Bronchial epithelial cell (primary cell): ENCODE data around the gene RBM45. TPM values are rescaled to one million over a fixed set of nuclear protein-coding genes. Genes with fewer than 3 reads are reported as not detected.

Experiments used
- DNase-seq: peaks from one replicate; pipeline ENCODE4 v3.0.0-alpha.2; 2010; ENCODE audit warnings: low read depth
- FAIRE-seq: peaks from 2 replicates; lab custom pipeline; 2011; peaks lifted over from hg19 to GRCh38; lab: Jason Lieb, UNC
- H3K27me3 ChIP-seq: 2 replicates; pipeline ENCODE4 v1.5.1; 2011; ENCODE audit warnings: low read length; ENCODE audit not compliant: control insufficient read depth, insufficient read depth
- H3K36me3 ChIP-seq: 2 replicates; pipeline ENCODE4 v1.5.1; 2011; ENCODE audit warnings: low read length; ENCODE audit not compliant: control insufficient read depth, insufficient read depth
- H3K4me3 ChIP-seq: 2 replicates; pipeline ENCODE4 v1.5.1; 2011; ENCODE audit warnings: mild to moderate bottlenecking, low read depth, low read length, control low read depth
- total RNA-seq: library from RNA; depleted of rRNA; stranded (reverse); fragments of >200 nt; gene quantifications from 2 replicates; pipeline ENCODE4 v1.2.1, GENCODE V29; 2014
- TF ChIP-seq, protein P1 (sequence below): IDR thresholded peaks from 2 replicates; pipeline ENCODE4 v1.5.1; 2011; ENCODE audit warnings: mild to moderate bottlenecking, moderate library complexity, low read length, control low read depth, inconsistent platforms; ENCODE audit not compliant: insufficient read depth, severe bottlenecking

Gene RBM45
- total RNA-seq, 1 donor from 2014 or later: 22.1 TPM

DNA sequence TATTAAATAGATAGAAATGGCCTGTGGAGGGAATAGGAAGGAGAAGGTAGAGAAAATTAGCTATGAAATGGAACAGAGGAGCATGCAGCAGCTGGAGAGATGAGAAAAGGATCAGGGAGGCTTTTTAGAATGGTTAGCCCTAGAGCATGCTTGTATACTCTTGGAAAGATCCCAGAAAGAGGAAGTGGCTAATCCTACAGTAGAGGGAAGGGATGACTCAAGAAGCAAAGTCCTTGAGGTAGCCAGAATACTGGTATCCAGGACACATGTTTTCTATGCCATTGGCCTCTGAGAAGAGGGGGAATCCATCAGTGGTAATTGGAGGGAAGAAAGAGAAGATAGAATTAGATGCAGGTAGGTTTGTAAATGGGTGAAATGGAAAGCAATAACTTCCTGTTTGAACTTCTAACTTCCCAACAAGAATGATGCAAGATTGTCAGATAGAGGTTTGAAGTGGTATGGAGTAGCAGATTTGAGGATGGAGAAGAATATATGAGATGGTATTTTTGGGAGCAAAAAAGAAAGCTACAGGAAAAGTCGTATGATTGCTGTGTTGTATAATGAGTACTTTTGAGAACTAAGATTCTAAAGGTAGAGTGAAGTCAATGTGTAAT lies 64.9 kb downstream of the RBM45 start:
- Histone ChIP-seq H3K36me3 (no peaks in the 10 kb centered on the region), H3K4me3 (no peak overlapping the region), H3K27me3 (no peaks in the 10 kb centered on the region)
- DNase-seq (peak; percentile 56), FAIRE-seq (no peak)
- TF ChIP-seq, protein P1, sequence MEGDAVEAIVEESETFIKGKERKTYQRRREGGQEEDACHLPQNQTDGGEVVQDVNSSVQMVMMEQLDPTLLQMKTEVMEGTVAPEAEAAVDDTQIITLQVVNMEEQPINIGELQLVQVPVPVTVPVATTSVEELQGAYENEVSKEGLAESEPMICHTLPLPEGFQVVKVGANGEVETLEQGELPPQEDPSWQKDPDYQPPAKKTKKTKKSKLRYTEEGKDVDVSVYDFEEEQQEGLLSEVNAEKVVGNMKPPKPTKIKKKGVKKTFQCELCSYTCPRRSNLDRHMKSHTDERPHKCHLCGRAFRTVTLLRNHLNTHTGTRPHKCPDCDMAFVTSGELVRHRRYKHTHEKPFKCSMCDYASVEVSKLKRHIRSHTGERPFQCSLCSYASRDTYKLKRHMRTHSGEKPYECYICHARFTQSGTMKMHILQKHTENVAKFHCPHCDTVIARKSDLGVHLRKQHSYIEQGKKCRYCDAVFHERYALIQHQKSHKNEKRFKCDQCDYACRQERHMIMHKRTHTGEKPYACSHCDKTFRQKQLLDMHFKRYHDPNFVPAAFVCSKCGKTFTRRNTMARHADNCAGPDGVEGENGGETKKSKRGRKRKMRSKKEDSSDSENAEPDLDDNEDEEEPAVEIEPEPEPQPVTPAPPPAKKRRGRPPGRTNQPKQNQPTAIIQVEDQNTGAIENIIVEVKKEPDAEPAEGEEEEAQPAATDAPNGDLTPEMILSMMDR: no peak

Other genes starting within 250 kb of the RBM45 start
- gene PDE11A, start 39.7 kb upstream of the RBM45 start, total RNA-seq: not detected in 2 replicates
- 5.3 and 11.8 TPM in 2 replicates for gene OSBPL6, start 82.1 kb downstream of the RBM45 start, total RNA-seq